Tibial nerve (tissue), 4 donors: ENCODE measurements around the gene PSMB8. TPM values are rescaled to one million over a fixed set of nuclear protein-coding genes. Genes with fewer than 3 reads are reported as not detected.
A peak's percentile ranks its signal among the peaks of the same experiment; 100 is the strongest.

Experiments
- DNase-seq, 2 donors: peaks; one replicate each; pipeline ENCODE4 v3.0.0-alpha.2; 2019; ENCODE audit warnings: low spot score in 2 of 2
- H3K27ac ChIP-seq, 4 donors: fragments of 200-600 bp; sonication (generic) in 3 of 4; one replicate each; pipeline ENCODE4 v1.5.1; 2017 to 2019; ENCODE audit warnings: mild to moderate bottlenecking in 1 of 4
- H3K27me3 ChIP-seq, 2 donors: fragments of 200-600 bp; sonication (generic) in 1 of 2; one replicate each; pipeline versions ENCODE4 v1.5.1 to v1.6.0; 2017 to 2019
- H3K36me3 ChIP-seq, 3 donors: fragments of 200-600 bp; sonication (generic); one replicate each; pipeline ENCODE4 v1.5.1; 2018 to 2019
- H3K4me1 ChIP-seq, 4 donors: fragments of 200-600 bp; sonication (generic) in 3 of 4; one replicate each; pipeline ENCODE4 v1.5.1; 2017 to 2019
- H3K4me3 ChIP-seq, 4 donors: fragments of 200-600 bp; sonication (generic) in 3 of 4; one replicate each; pipeline ENCODE4 v1.5.1; 2017 to 2019; ENCODE audit warnings: mild to moderate bottlenecking in 1 of 4, moderate library complexity in 1 of 4
- H3K9me3 ChIP-seq, 4 donors: fragments of 200-600 bp; sonication (generic) in 3 of 4; one replicate each; pipeline ENCODE4 v1.5.1; 2017 to 2019
- CTCF ChIP-seq, 5 experiments: fragments of 200-600 bp in 3 of 5; fragments of 450-650 bp in 2 of 5; sonication (generic) in 3 of 5; IDR thresholded peaks; one replicate each; pipeline ENCODE4 v1.5.1; 2016 to 2019; ENCODE audit warnings: antibody characterized with exemption in 5 of 5, mild to moderate bottlenecking in 3 of 5, moderate library complexity in 2 of 5
- EP300 ChIP-seq, 2 donors: sonication (generic); formaldehyde crosslinking; IDR thresholded peaks; one replicate each; pipeline ENCODE4 v1.6.1; 2017; ENCODE audit warnings: antibody characterized with exemption in 2 of 2, mild to moderate bottlenecking in 1 of 2
- POLR2A ChIP-seq, 2 donors: fragments of 450-650 bp; IDR thresholded peaks; one replicate each; pipeline ENCODE4 v1.6.1; 2017; ENCODE audit warnings: antibody characterized with exemption in 2 of 2, mild to moderate bottlenecking in 2 of 2, moderate library complexity in 2 of 2
- WGBS, 2 donors: methylation state at CpG; one replicate each; pipeline ENCODE4 v1.1.5; 2018; 5-methylcytosine and 5-hydroxymethylcytosine counted together
- total RNA-seq, 4 donors: library from RNA; depleted of rRNA; stranded (reverse); fragments of >200 nt; gene quantifications; one replicate each; pipeline ENCODE4 v1.1.0, GENCODE V29; 2016

PSMB8 gene
- total RNA-seq, 4 donors from 2014 or later = 16.3 to 39.0 (median 28.4) TPM

- 85 to 86% methylated on average over 14 of the region's 14 CpGs for WGBS, 2 donors
- Histone ChIP-seq H3K27ac (no peak overlapping the region), H3K27me3 (no peaks in the 10 kb centered on the region), H3K4me1 (peaks cover 0 to 19% (median 9%) of the 10 kb centered on the region in 4 donors), H3K36me3 (peaks cover 0 to 34% (median 7%) of the 10 kb centered on the region in 3 donors), H3K4me3 (no peak overlapping the region), H3K9me3 (no peaks in the 10 kb centered on the region)
- TF ChIP-seq CTCF (IDR thresholded peaks at IDR 0.05) = no peak
- TF ChIP-seq POLR2A (IDR thresholded peaks at IDR 0.05) = no peak
- TF ChIP-seq EP300 (IDR thresholded peaks at IDR 0.05) = no peak
- no peak for DNase-seq
Observed at GRCh38 chr6:32857156-32857891, 13.5 kb upstream of the PSMB8 start.

GRCh38 chr6:32855467-32856174 is 11.8 kb upstream of the PSMB8 start:
- WGBS, 2 donors = 83 to 87% methylated on average over 8 of the region's 8 CpGs
- H3K27ac ChIP-seq = peak overlapping the region; percentile 97 to 100 (median 98)
- no peak overlapping the region for H3K4me3 ChIP-seq
- TF ChIP-seq POLR2A (IDR thresholded peaks at IDR 0.05) (no peak), CTCF (IDR thresholded peaks at IDR 0.05) (no peak), EP300 (IDR thresholded peaks at IDR 0.05) (no peak)
- H3K4me1 ChIP-seq = peaks cover 0 to 35% (median 19%) of the 10 kb centered on the region in 4 donors
- no peaks in the 10 kb centered on the region for H3K9me3 ChIP-seq
- H3K27me3 ChIP-seq = no peaks in the 10 kb centered on the region
- no peak for DNase-seq
- peaks cover 0 to 41% (median 10%) of the 10 kb centered on the region in 3 donors for H3K36me3 ChIP-seq

- H3K4me1 ChIP-seq = peaks cover 0 to 42% (median 19%) of the 10 kb centered on the region in 4 donors
- peaks cover 0 to 45% (median 9%) of the 10 kb centered on the region in 3 donors for H3K36me3 ChIP-seq
- TF ChIP-seq CTCF (IDR thresholded peaks at IDR 0.05) = no peak
- no peak for TF ChIP-seq POLR2A (IDR thresholded peaks at IDR 0.05)
- no peak for TF ChIP-seq EP300 (IDR thresholded peaks at IDR 0.05)
- DNase-seq = peak in 1 of 2 donors; percentile 38
- peak overlapping the region; percentile 78 to 99 (median 98) for H3K4me3 ChIP-seq
- H3K27ac ChIP-seq = peak overlapping the region; percentile 97 to 100 (median 98)
- H3K27me3 ChIP-seq = no peaks in the 10 kb centered on the region
- 6 to 7% methylated on average over 24 of the region's 24 CpGs for WGBS, 2 donors
- H3K9me3 ChIP-seq = no peaks in the 10 kb centered on the region
Observed at GRCh38 chr6:32854376-32855178, 10.7 kb upstream of the PSMB8 start.

- peak; percentile 86 to 90 for TF ChIP-seq POLR2A (IDR thresholded peaks at IDR 0.05)
- TF ChIP-seq EP300 (IDR thresholded peaks at IDR 0.05) = peak; percentile 77 to 90
- TF ChIP-seq CTCF (IDR thresholded peaks at IDR 0.05) = peak; percentile 79 to 96 (median 93)
- no peaks in the 10 kb centered on the region for H3K9me3 ChIP-seq
- peak within 1 kb of the TSS; percentile 78 to 99 (median 98) for H3K4me3 ChIP-seq
- peak; percentile 92 to 94 for DNase-seq
- no peaks in the 10 kb centered on the region for H3K27me3 ChIP-seq
- peak within 1 kb of the TSS; percentile 97 to 100 (median 98) for H3K27ac ChIP-seq
- 0 to 2% methylated on average over 37 to 51 of the region's 68 CpGs for WGBS, 2 donors
- peaks cover 0 to 42% (median 19%) of the 10 kb centered on the region in 4 donors for H3K4me1 ChIP-seq
- peaks cover 0 to 43% (median 8%) of the 10 kb centered on the region in 3 donors for H3K36me3 ChIP-seq
Observed at GRCh38 chr6:32853541-32854375, 9.9 kb upstream of the PSMB8 start, which contains the start of the genes PSMB9 and TAP1. PSMB9 (plus strand) TSS chr6:32854192; CDS start chr6:32854230, 38 bp downstream. TAP1 (minus strand) TSS chr6:32853704; CDS start chr6:32853636, 68 bp downstream.
